ENCODE measurements around the gene APOL6.
"Not testable (repeated sequence)": the region's sequence is repeated elsewhere in the genome, so short reads cannot be mapped to it uniquely, and the experiment has no call there.

Gene APOL6

GRCh38 chr22:35620624-35621251 is 27.5 kb upstream of the APOL6 start:
- no peaks in the 10 kb centered on the region for H3K36me3 Mint-ChIP-seq (ENCODE audit: low read depth)
- no peak for TF ChIP-seq CTCF (IDR thresholded peaks at IDR 0.05)
- DNase-seq: no peak
- no peak overlapping the region for H3K4me3 Mint-ChIP-seq
- peaks cover 34% of the 10 kb centered on the region for H3K4me1 Mint-ChIP-seq
- H3K27me3 Mint-ChIP-seq (ENCODE audit: low read depth, poor library complexity): peaks cover 14% of the 10 kb centered on the region
- peak overlapping the region; percentile 78 for H3K27ac Mint-ChIP-seq
- H3K9me3 Mint-ChIP-seq: no peaks in the 10 kb centered on the region

GRCh38 chr22:35621451-35621850 is 26.8 kb upstream of the APOL6 start:
- no peak for TF ChIP-seq CTCF (IDR thresholded peaks at IDR 0.05)
- Mint-ChIP-seq H3K36me3 (ENCODE audit: low read depth) (no peaks in the 10 kb centered on the region), H3K4me3 (no peak overlapping the region), H3K27me3 (ENCODE audit: low read depth, poor library complexity) (peaks cover 13% of the 10 kb centered on the region), H3K4me1 (peaks cover 33% of the 10 kb centered on the region), H3K27ac (no peak overlapping the region), H3K9me3 (no peaks in the 10 kb centered on the region)
- no peak for DNase-seq

GRCh38 chr22:35622191-35622913 is 25.9 kb upstream of the APOL6 start:
- peak; percentile 46 for DNase-seq
- H3K36me3 Mint-ChIP-seq (ENCODE audit: low read depth): no peaks in the 10 kb centered on the region
- H3K27ac Mint-ChIP-seq: no peak overlapping the region
- H3K4me1 Mint-ChIP-seq: peaks cover 39% of the 10 kb centered on the region
- H3K9me3 Mint-ChIP-seq: no peaks in the 10 kb centered on the region
- no peak for TF ChIP-seq CTCF (IDR thresholded peaks at IDR 0.05)
- H3K4me3 Mint-ChIP-seq: no peak overlapping the region
- H3K27me3 Mint-ChIP-seq (ENCODE audit: low read depth, poor library complexity): peaks cover 13% of the 10 kb centered on the region

GRCh38 chr22:35623885-35624284 is 24.4 kb upstream of the APOL6 start:
- DNase-seq; H3K36me3 Mint-ChIP-seq (ENCODE audit: low read depth); H3K4me3 Mint-ChIP-seq; H3K27ac Mint-ChIP-seq; H3K9me3 Mint-ChIP-seq: not testable (repeated sequence)
- peaks cover 45% of the 10 kb centered on the region for H3K4me1 Mint-ChIP-seq
- H3K27me3 Mint-ChIP-seq (ENCODE audit: low read depth, poor library complexity): peaks cover 18% of the 10 kb centered on the region

- Mint-ChIP-seq H3K4me1 (peaks cover 46% of the 10 kb centered on the region), H3K4me3 (no peak overlapping the region), H3K27me3 (ENCODE audit: low read depth, poor library complexity) (peaks cover 18% of the 10 kb centered on the region), H3K36me3 (ENCODE audit: low read depth) (no peaks in the 10 kb centered on the region), H3K9me3 (peaks cover 4% of the 10 kb centered on the region), H3K27ac (no peak overlapping the region)
- TF ChIP-seq CTCF (IDR thresholded peaks at IDR 0.05): no peak
- no peak for DNase-seq
Measured at GRCh38 chr22:35624547-35624946, 23.7 kb upstream of the APOL6 start.

- H3K9me3 Mint-ChIP-seq: peaks cover 4% of the 10 kb centered on the region
- H3K4me1 Mint-ChIP-seq: peaks cover 52% of the 10 kb centered on the region
- H3K27me3 Mint-ChIP-seq (ENCODE audit: low read depth, poor library complexity): peaks cover 24% of the 10 kb centered on the region
- DNase-seq: no peak
- H3K36me3 Mint-ChIP-seq (ENCODE audit: low read depth): no peaks in the 10 kb centered on the region
- no peak overlapping the region for H3K4me3 Mint-ChIP-seq
- no peak for TF ChIP-seq CTCF (IDR thresholded peaks at IDR 0.05)
- H3K27ac Mint-ChIP-seq: no peak overlapping the region
Measured at GRCh38 chr22:35625763-35626432, 22.3 kb upstream of the APOL6 start.
